Skin epidermis (tissue), 12 donors: ENCODE results near the gene EMSY.
"Not testable (repeated sequence)": the region's sequence is repeated elsewhere in the genome, so short reads cannot be mapped to it uniquely, and the experiment has no call there.

ENCODE experiments used
- H3K27ac ChIP-seq, 21 experiments: fragments of 200-600 bp; sonication (generic) in 11 of 21; one replicate each; pipeline ENCODE4 v1.5.0; 2020; ENCODE audit warnings: mild to moderate bottlenecking in 3 of 21, inconsistent platforms in 2 of 21, moderate library complexity in 2 of 21
- H3K4me3 ChIP-seq, 7 experiments: fragments of 200-600 bp; sonication (generic) in 2 of 7; one replicate each; pipeline ENCODE4 v1.5.0; 2020; ENCODE audit warnings: inconsistent platforms in 2 of 7, mild to moderate bottlenecking in 2 of 7, moderate library complexity in 1 of 7

EMSY gene

GRCh38 chr11:76561245-76561644 lies 116.4 kb downstream of the EMSY start:
- peak overlapping the region in 5 of 21 experiments; percentile 31 to 74 (median 42) for H3K27ac ChIP-seq
- no peak overlapping the region for H3K4me3 ChIP-seq

DNA sequence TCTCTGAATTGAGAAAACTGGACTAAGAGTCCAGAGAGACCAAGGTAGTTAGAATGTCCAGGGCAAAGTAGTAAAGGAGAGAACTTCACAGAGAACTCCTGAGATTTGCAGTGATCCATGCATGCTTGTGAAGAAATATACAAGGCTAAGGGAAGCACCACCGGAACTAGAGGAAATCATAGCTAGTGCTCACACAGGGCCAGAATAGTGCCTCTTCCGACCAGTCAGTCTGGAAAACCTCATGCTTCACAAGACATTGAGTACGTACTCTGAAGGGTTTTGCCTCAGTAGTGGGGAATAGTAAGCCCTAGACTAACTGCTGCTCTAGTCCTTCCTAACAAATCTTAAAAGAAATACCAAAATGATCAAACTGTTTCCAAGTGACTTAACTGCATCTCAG lies 117.7 kb downstream of the EMSY start:
- Histone ChIP-seq H3K4me3 (no peak overlapping the region), H3K27ac (no peak overlapping the region)

GRCh38 chr11:76564364-76564763 lies 119.5 kb downstream of the EMSY start:
- Histone ChIP-seq H3K27ac (no peak overlapping the region), H3K4me3 (no peak overlapping the region)

DNA sequence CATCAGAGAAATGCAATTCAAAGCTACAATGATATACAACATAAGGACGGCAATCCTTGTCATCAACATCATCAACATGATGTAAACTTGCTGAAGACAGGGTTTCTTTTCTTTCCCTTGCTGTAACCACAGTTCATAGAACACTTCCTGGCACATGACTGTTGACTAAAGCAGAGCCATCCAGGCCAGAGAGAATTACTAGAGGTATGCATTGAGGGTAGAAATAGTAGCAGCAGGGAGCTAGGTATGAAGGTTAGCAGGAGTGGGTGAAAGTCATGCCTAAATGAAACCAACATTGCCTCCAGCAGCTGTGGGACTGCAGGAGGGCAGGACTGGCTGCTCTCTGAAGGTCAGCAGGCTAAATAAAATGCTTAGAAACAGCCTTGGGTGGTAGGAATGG lies 122.0 kb downstream of the EMSY start:
- no peak overlapping the region for H3K27ac ChIP-seq
- no peak overlapping the region for H3K4me3 ChIP-seq

DNA sequence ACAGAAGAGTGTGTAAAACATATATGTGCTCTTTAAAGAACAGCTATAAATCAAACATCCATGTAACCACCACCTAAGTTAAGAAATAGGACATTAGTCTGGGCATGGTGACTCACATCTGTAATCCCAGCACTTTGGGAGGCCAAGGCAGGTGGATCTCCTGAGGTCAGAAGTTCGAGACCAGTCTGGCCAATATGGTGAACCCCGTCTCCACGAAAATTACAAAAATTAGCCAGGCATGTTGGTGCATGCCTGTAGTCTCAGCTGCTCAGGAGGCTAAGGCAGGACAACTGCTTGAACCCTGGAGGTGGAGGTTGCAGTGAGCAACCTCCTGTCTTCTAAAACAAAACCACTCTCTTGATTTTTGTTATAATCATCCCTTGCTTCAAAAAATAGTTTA lies 122.4 kb downstream of the EMSY start:
- Histone ChIP-seq H3K4me3 (no peak overlapping the region), H3K27ac (no peak overlapping the region)

DNA sequence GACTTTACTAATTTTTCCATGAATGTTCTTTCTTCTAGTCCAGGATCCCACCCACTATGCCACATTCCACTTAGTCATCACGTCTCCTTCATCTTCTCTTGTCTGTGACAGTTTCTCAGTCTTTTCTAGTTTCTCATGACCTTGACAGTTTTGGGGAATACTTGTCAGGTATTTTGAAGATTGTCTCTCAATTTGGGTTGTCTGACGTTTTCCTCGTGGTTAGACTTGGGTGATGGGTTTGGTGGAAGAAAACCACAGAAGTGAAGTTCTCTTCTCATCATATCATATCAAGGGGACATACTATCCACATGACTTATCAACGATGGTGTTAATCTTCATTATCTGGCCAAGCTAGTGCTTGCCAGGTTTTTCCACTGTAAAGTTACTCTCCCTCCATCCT lies 123.3 kb downstream of the EMSY start:
- Histone ChIP-seq H3K27ac (no peak overlapping the region), H3K4me3 (no peak overlapping the region)

DNA sequence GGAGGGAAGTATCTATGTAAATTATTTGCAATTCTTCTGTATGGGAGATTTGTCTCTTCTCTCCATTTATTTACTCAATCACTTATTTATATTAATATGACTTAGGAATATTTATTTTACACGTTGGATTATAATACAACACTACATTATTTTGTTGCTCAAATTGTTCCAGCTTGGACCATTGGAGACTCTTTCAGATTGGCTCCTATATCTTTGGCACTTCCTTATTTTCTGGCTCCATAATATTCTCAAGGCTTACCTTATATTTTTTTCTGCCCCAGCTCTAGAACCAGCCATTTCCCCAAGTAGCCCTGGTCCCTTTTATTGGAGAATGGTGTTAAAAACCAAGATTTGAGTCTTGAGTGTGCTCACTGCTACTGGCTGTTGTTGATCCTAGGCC lies 123.8 kb downstream of the EMSY start:
- Histone ChIP-seq H3K27ac (no peak overlapping the region), H3K4me3 (no peak overlapping the region)

DNA sequence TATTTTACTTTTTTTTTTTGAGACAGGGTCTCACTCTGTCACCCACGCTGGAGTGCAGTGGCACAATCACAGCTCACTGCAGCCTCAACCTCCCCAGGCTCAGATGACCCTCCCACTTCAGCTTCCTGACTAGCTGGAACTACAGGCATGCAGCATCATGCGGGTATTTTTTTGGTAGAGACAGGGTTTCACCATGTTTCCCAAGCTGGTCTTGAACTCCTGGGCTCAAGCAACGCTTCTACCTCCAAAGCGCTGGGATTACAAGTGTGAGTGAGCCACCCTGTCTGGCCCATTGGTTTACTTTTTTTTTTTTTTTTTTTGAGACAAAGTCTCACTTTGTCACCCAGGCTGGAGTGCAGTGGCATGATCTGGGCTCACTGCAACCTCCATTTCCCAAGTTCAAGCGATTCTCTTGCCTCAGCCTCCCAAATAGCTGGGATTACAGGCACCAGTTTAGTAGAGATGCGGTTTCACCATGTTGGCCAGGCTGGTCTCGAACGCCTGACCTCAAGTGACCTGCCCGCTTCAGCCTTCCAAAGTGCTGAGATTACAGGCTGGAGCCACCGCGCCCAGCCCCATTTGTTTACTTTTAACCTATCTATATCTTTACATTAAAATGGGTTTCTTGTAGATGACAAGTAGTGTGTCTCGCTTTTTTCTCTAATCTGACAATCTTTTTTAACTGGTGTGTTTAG lies 127.5 kb downstream of the EMSY start:
- H3K4me3 ChIP-seq, H3K27ac ChIP-seq: not testable (repeated sequence)

DNA sequence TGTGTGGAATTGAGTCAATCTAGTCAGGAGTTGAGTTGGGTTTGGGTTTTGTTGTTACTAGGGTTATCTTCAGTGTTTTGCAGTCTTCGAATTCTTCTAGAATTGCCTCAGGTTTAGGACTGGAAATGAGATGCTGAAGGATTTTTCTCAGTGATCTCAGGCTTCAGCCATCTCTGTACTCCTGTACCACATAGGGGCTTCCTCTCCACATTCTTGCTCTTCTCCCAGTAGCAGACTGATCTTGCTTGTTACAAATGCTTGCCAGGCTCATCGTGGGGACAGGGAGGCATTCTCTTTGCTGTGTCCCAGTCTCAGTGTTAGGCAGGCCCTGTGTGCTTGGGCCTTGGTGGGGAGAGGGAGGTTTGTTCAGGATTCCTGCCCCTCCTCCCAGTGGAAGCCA lies 129.6 kb downstream of the EMSY start:
- Histone ChIP-seq H3K4me3 (no peak overlapping the region), H3K27ac (peak overlapping the region in 1 of 21 experiments; percentile 52)

GRCh38 chr11:76574879-76575278 lies 130.1 kb downstream of the EMSY start:
- Histone ChIP-seq H3K27ac (no peak overlapping the region), H3K4me3 (no peak overlapping the region)

GRCh38 chr11:76577226-76577920 lies 132.6 kb downstream of the EMSY start:
- Histone ChIP-seq H3K4me3 (no peak overlapping the region), H3K27ac (peak overlapping the region in 14 of 21 experiments; percentile 39 to 83 (median 63))

- Histone ChIP-seq H3K4me3 (no peak overlapping the region), H3K27ac (peak overlapping the region in 15 of 21 experiments; percentile 39 to 83 (median 63))
Observed at GRCh38 chr11:76577921-76578653, 133.3 kb downstream of the EMSY start.

- Histone ChIP-seq H3K27ac (peak overlapping the region in 16 of 21 experiments; percentile 20 to 83 (median 68)), H3K4me3 (no peak overlapping the region)
Observed at GRCh38 chr11:76578654-76579055, 133.8 kb downstream of the EMSY start.

DNA sequence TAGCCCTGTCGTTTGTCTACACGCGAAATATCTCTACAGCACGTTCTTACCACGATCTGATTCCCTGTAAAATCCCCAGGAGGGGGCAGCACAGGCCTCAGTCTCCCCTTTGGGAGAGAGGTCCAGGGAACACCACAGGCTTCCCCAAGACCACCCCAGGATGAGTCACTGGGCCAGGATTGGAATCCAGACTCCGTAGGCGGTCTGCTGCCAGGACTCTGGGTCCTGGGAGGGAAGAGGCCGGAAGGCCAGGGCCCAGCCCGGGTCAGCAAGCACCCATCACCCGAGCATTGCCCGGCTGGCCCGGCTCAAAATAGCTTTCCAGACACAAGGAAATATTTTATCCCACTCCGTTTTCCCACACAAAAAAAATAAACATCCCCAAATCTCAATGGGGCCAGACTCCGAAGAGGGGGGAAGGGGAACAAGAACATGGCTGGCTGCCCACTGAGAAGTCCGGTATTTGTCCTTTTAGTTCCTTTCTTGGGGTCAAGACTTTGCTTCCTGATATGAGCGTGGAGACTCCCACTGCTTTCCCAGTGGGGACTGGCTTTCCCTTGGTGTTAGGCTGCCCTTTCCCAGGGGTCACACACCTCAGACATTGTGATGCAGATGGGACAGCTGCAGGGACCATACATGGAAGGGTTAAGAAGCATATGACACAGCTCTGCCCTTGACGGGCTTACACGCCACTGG lies 134.4 kb downstream of the EMSY start:
- Histone ChIP-seq H3K27ac (peak overlapping the region in 17 of 21 experiments; percentile 20 to 83 (median 66)), H3K4me3 (no peak overlapping the region)

- peak overlapping the region in 11 of 21 experiments; percentile 34 to 83 (median 72) for H3K27ac ChIP-seq
- H3K4me3 ChIP-seq, result no peak overlapping the region
Observed at GRCh38 chr11:76579752-76580151, 134.9 kb downstream of the EMSY start.

DNA sequence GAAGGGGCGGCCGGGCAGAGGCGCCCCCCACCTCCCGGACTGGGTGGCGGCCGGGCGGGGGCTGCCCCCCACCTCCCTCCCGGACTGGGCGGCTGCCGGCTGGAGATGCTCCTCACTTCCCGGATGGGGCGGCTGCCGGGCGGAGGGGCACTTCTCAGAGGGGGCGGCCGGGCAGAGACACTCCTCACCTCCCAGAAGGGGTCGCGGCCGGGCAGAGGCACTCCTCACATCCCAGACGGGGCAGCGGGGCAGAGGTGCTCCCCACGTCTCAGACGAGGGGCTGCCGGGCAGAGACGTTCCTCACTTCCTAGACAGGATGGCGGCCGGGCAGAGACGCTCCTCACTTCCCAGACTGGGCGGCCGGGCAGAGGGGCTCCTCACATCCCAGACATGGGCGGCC lies 137.7 kb downstream of the EMSY start:
- H3K4me3 ChIP-seq, result not testable (repeated sequence)
- peak overlapping the region in 1 of 21 experiments; percentile 3 for H3K27ac ChIP-seq

- H3K27ac ChIP-seq, result peak overlapping the region in 16 of 21 experiments; percentile 4 to 87 (median 51)
- no peak overlapping the region for H3K4me3 ChIP-seq
Observed at GRCh38 chr11:76587820-76588454, 143.1 kb downstream of the EMSY start.

DNA sequence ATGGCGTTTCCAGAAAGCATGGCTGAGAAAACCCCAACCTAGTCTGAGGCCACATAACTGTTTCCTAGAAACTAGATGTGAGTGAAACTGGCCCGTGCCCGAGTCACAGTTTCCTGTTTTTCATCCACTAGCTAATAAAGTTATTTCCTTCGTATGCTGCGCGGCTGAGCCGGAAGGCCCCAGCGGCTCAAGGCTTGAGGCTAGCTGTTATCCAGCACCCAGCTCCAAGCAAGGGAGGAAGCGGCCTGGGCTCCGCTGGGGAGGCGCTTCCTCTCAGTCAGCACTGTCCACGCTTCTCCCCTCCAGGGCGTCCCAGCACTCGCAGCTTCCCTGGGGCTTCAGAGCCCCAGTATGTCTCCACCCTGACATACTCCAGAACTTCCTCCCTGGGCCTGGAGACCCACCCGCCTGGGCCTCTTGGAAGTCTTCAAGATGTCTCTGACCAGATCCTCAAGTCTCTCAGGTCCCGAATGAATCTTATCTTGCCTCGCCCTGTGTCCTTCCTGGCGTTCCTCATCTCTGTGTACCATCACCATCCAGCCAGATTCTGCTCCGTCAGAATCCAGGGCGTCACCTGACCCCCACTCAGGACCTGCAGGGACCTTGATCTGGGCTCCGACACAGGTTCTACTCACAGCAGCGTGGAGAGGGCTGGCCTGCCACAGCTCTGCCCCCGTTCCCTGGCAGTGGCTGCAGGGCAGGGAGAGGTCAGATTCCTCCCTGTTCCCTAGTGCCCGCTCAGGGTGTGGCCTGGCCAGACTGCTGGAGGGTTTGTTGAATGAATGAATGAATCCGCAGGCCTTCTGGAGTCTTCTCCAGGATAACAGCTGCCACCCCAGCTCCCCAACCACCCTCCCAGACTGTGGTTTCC lies 143.9 kb downstream of the EMSY start:
- peak overlapping the region in 20 of 21 experiments; percentile 1 to 87 (median 46) for H3K27ac ChIP-seq
- H3K4me3 ChIP-seq, result no peak overlapping the region

- H3K27ac ChIP-seq, result peak overlapping the region in 7 of 21 experiments; percentile 11 to 87 (median 61)
- H3K4me3 ChIP-seq, result no peak overlapping the region
Observed at GRCh38 chr11:76589477-76589876, 144.7 kb downstream of the EMSY start.
